ENCODE results near the gene BSG. TPM values are rescaled to one million over a fixed set of nuclear protein-coding genes. Genes with fewer than 3 reads are reported as not detected.
A peak's percentile ranks its signal among the peaks of the same experiment; 100 is the strongest.

Gene BSG
- polyA plus RNA-seq, 1 donor from 2014 or later: 209 TPM

DNA sequence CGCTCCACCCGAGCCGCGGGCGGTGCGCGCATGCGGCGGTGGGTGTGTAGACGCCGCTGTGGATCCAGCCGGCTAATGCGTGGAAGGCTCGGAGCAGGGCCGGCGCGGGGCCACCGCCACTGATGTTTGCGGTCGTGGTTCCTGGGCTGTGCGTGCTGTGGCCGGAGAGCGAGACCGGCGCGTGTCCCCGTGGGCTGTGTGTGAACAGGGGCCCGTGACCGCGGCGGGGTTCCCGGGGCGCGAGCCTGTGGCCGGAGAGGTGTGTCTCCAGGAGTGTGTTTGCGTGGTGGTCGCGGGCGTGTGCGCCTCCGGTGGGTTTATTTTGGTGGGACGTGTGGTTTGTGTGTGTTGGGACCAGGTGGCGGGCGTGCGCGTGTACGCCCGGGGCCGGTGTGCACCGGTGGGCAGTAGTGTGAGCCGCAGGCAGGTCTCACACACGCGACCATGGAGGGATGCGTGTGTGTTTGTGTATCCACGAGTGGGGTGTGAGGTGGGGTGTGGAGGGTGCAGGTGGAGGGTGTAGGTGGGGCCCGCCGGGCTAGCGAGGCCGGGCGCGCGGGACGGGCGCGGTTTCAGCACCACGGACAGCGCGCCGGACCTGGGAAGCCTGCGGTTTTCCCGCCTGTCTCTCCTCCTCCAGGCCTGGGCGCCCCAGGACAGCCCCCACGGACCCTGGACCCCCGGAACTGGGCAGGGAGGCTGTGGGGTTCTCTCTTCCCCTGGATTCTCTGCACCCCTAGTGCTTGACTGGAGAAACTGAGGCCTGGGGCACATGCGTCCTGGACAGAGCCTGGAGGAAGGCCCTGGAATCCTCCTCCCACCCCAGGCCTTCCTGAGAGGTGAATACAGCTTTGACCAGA is 18.9 kb downstream of the BSG start:
- Histone ChIP-seq H3K9me3 (ENCODE audit: low read length) (no peaks in the 10 kb centered on the region), H3K9me2 (ENCODE audit: insufficient read depth, low read length) (no peaks in the 10 kb centered on the region), H2AFZ (ENCODE audit: low read depth, low read length) (no peak overlapping the region), H4K20me1 (ENCODE audit: insufficient read depth) (peaks cover 9% of the 10 kb centered on the region), H3K36me3 (ENCODE audit: insufficient read depth, low read length) (no peaks in the 10 kb centered on the region), H3K27me3 (ENCODE audit: insufficient read depth, low read depth, low read length) (peaks cover 26% of the 10 kb centered on the region), H3K79me2 (replicated peaks; ENCODE audit: insufficient read depth, low read length) (no peaks in the 10 kb centered on the region), H3K9ac (ENCODE audit: low read length) (peak overlapping the region; percentile 57), H3K4me3 (ENCODE audit: low read length) (peak overlapping the region; percentile 66), H3F3A (ENCODE audit: insufficient read depth, low read length, poor library complexity, severe bottlenecking) (no peaks in the 10 kb centered on the region), H3K27ac (ENCODE audit: low read length) (no peak overlapping the region), H3K4me2 (ENCODE audit: low read length) (peak overlapping the region; percentile 19)
- no peak for TF ChIP-seq EZH2 (IDR thresholded peaks at IDR 0.05; ENCODE audit: borderline replicate concordance, insufficient read depth, low read length, poor library complexity, severe bottlenecking)
- no peak for TF ChIP-seq RAD21 (conservative IDR thresholded peaks at IDR 0.05)
- TF ChIP-seq MXI1 (conservative IDR thresholded peaks at IDR 0.05; ENCODE audit: poor library complexity, severe bottlenecking): no peak
- TF ChIP-seq, protein P1, sequence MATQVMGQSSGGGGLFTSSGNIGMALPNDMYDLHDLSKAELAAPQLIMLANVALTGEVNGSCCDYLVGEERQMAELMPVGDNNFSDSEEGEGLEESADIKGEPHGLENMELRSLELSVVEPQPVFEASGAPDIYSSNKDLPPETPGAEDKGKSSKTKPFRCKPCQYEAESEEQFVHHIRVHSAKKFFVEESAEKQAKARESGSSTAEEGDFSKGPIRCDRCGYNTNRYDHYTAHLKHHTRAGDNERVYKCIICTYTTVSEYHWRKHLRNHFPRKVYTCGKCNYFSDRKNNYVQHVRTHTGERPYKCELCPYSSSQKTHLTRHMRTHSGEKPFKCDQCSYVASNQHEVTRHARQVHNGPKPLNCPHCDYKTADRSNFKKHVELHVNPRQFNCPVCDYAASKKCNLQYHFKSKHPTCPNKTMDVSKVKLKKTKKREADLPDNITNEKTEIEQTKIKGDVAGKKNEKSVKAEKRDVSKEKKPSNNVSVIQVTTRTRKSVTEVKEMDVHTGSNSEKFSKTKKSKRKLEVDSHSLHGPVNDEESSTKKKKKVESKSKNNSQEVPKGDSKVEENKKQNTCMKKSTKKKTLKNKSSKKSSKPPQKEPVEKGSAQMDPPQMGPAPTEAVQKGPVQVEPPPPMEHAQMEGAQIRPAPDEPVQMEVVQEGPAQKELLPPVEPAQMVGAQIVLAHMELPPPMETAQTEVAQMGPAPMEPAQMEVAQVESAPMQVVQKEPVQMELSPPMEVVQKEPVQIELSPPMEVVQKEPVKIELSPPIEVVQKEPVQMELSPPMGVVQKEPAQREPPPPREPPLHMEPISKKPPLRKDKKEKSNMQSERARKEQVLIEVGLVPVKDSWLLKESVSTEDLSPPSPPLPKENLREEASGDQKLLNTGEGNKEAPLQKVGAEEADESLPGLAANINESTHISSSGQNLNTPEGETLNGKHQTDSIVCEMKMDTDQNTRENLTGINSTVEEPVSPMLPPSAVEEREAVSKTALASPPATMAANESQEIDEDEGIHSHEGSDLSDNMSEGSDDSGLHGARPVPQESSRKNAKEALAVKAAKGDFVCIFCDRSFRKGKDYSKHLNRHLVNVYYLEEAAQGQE (IDR thresholded peaks at IDR 0.05; ENCODE audit: borderline replicate concordance): peak; percentile 72
- no peak for TF ChIP-seq EP300 (conservative IDR thresholded peaks at IDR 0.05; ENCODE audit: poor library complexity, severe bottlenecking)
- TF ChIP-seq TAF1 (IDR thresholded peaks at IDR 0.05; ENCODE audit: low read depth): no peak

DNA sequence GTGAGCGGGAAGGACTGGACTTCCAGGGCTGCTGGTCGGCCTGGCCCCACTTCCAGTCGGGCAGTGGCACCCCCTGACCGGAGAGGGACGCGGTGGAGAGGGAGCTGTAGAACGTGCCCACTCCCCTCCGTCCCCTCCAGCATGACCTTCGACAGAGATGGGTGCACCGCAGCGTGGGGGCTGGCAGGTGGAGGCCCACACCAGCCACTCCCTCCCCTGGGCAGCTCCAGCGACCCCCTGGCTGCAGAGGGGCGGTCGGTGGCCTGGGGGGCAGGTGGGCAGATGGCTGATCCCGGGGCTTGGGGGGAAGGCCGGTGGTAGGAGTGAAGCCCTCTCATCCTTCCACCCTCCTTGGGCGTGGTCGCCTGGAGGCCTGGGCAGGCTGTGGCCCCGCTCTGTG is 19.7 kb downstream of the BSG start:
- no peaks in the 10 kb centered on the region for H3F3A ChIP-seq (ENCODE audit: insufficient read depth, low read length, poor library complexity, severe bottlenecking)
- H3K27me3 ChIP-seq (ENCODE audit: insufficient read depth, low read depth, low read length): peaks cover 26% of the 10 kb centered on the region
- peak overlapping the region; percentile 66 for H3K4me3 ChIP-seq (ENCODE audit: low read length)
- H2AFZ ChIP-seq (ENCODE audit: low read depth, low read length): no peak overlapping the region
- H3K27ac ChIP-seq (ENCODE audit: low read length): no peak overlapping the region
- no peak overlapping the region for H3K9ac ChIP-seq (ENCODE audit: low read length)
- no peaks in the 10 kb centered on the region for H3K9me2 ChIP-seq (ENCODE audit: insufficient read depth, low read length)
- H3K36me3 ChIP-seq (ENCODE audit: insufficient read depth, low read length): no peaks in the 10 kb centered on the region
- H4K20me1 ChIP-seq (ENCODE audit: insufficient read depth): peaks cover 9% of the 10 kb centered on the region
- H3K4me2 ChIP-seq (ENCODE audit: low read length): no peak overlapping the region
- H3K79me2 ChIP-seq (replicated peaks; ENCODE audit: insufficient read depth, low read length): no peaks in the 10 kb centered on the region
- no peaks in the 10 kb centered on the region for H3K9me3 ChIP-seq (ENCODE audit: low read length)
- TF ChIP-seq TAF1 (IDR thresholded peaks at IDR 0.05; ENCODE audit: low read depth): no peak
- no peak for TF ChIP-seq RAD21 (conservative IDR thresholded peaks at IDR 0.05)
- TF ChIP-seq POLR2AphosphoS5 (IDR thresholded peaks at IDR 0.05): no peak
- TF ChIP-seq SMC3 (conservative IDR thresholded peaks at IDR 0.05; ENCODE audit: poor library complexity): no peak
- no peak for TF ChIP-seq EZH2 (IDR thresholded peaks at IDR 0.05; ENCODE audit: borderline replicate concordance, insufficient read depth, low read length, poor library complexity, severe bottlenecking)

DNA sequence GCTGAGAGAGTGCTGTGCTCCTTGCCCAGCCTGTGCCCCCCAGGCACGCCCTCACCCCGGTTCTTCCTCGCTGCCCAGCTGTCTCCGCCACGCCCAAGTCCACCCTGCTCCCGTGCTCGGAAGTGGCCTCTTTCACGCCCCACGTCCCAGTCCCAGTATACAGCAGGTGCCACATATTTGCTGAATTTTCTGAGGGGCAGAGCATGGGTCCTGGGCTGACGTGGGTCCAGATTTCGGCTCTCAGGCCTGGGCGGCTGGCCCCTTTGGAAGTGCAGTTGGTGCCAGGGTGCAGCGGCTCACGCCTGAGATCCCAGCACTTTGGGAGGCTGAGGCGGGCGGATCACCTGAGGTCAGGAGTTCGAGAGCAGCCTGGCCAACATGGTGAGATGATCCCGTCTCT is 20.7 kb downstream of the BSG start:
- Histone ChIP-seq H3K27me3 (ENCODE audit: insufficient read depth, low read depth, low read length) (peaks cover 26% of the 10 kb centered on the region), H3K4me3 (ENCODE audit: low read length) (no peak overlapping the region), H3K27ac (ENCODE audit: low read length) (no peak overlapping the region), H3K36me3 (ENCODE audit: insufficient read depth, low read length) (no peaks in the 10 kb centered on the region), H3F3A (ENCODE audit: insufficient read depth, low read length, poor library complexity, severe bottlenecking) (no peaks in the 10 kb centered on the region), H3K9me2 (ENCODE audit: insufficient read depth, low read length) (no peaks in the 10 kb centered on the region), H2AFZ (ENCODE audit: low read depth, low read length) (no peak overlapping the region), H3K9me3 (ENCODE audit: low read length) (no peaks in the 10 kb centered on the region), H3K79me2 (replicated peaks; ENCODE audit: insufficient read depth, low read length) (no peaks in the 10 kb centered on the region), H3K4me2 (ENCODE audit: low read length) (no peak overlapping the region), H3K9ac (ENCODE audit: low read length) (no peak overlapping the region), H4K20me1 (ENCODE audit: insufficient read depth) (peaks cover 9% of the 10 kb centered on the region)
- TF ChIP-seq EZH2 (IDR thresholded peaks at IDR 0.05; ENCODE audit: borderline replicate concordance, insufficient read depth, low read length, poor library complexity, severe bottlenecking) (no peak), TAF1 (IDR thresholded peaks at IDR 0.05; ENCODE audit: low read depth) (no peak), SMC3 (conservative IDR thresholded peaks at IDR 0.05; ENCODE audit: poor library complexity) (no peak), EP300 (conservative IDR thresholded peaks at IDR 0.05; ENCODE audit: poor library complexity, severe bottlenecking) (no peak), MXI1 (conservative IDR thresholded peaks at IDR 0.05; ENCODE audit: poor library complexity, severe bottlenecking) (no peak), POLR2AphosphoS5 (IDR thresholded peaks at IDR 0.05) (no peak), RAD21 (conservative IDR thresholded peaks at IDR 0.05) (no peak)
- TF ChIP-seq, protein P1 (IDR thresholded peaks at IDR 0.05; ENCODE audit: borderline replicate concordance): no peak
- TF ChIP-seq, protein P2, sequence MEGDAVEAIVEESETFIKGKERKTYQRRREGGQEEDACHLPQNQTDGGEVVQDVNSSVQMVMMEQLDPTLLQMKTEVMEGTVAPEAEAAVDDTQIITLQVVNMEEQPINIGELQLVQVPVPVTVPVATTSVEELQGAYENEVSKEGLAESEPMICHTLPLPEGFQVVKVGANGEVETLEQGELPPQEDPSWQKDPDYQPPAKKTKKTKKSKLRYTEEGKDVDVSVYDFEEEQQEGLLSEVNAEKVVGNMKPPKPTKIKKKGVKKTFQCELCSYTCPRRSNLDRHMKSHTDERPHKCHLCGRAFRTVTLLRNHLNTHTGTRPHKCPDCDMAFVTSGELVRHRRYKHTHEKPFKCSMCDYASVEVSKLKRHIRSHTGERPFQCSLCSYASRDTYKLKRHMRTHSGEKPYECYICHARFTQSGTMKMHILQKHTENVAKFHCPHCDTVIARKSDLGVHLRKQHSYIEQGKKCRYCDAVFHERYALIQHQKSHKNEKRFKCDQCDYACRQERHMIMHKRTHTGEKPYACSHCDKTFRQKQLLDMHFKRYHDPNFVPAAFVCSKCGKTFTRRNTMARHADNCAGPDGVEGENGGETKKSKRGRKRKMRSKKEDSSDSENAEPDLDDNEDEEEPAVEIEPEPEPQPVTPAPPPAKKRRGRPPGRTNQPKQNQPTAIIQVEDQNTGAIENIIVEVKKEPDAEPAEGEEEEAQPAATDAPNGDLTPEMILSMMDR (IDR thresholded peaks at IDR 0.05; ENCODE audit: poor library complexity, severe bottlenecking): no peak

All from neural cell (in vitro differentiated cells).